IMR-90 (cell line): Measurements from ENCODE around the gene CPXM2. TPM values are rescaled to one million over a fixed set of nuclear protein-coding genes. Genes with fewer than 3 reads are reported as not detected.

Source experiments
- ATAC-seq: fragments of 200-7000 bp; cut with Tn5 transposase; 2 replicates; pipeline ENCODE4 v1.9.1; 2020; ENCODE audit warnings: low read depth, mild to moderate bottlenecking, moderate library complexity
- BruUV-seq: library from RNA; stranded (reverse); fragments of 400-500 nt; replicated peaks from 2 replicates; lab custom pipeline; 2021; lab: Mats Ljungman, UMichigan
- CTCF ChIA-PET: fragments of 300-600 bp; formaldehyde crosslinking; extraction: SDS; loops from one replicate; lab custom pipeline; 2021; ENCODE audit warnings: antibody characterized with exemption; lab: Yijun Ruan, JAX
- POLR2A ChIA-PET: fragments of 300-600 bp; sonication (Branson Sonifier 250); formaldehyde crosslinking; loops from one replicate; lab custom pipeline; 2022; ENCODE audit warnings: antibody characterized with exemption; ENCODE audit not compliant: unreplicated experiment; lab: Charles Lee
- DNase-seq: peaks from one replicate; pipeline ENCODE4 v3.0.0; 2013
- H2AFZ ChIP-seq: replicated peaks from 2 replicates; pipeline ENCODE3; 2013; ENCODE audit warnings: low read length, mild to moderate bottlenecking; ENCODE audit not compliant: poor library complexity
- H2AK5ac ChIP-seq: 2 replicates; pipeline ENCODE4 v1.6.1; 2013; ENCODE audit warnings: low read depth, low read length, inconsistent platforms
- H2AK9ac ChIP-seq: replicated peaks from 2 replicates; pipeline ENCODE3; 2013; ENCODE audit warnings: mild to moderate bottlenecking, low read depth, low read length, moderate library complexity; ENCODE audit not compliant: poor library complexity
- H2BK120ac ChIP-seq: 2 replicates; pipeline ENCODE4 v1.6.1; 2013; ENCODE audit warnings: low read depth, low read length, inconsistent platforms
- H2BK15ac ChIP-seq: 3 replicates; pipeline ENCODE4 v1.6.1; 2013; ENCODE audit warnings: low read depth, low read length, inconsistent platforms
- H2BK20ac ChIP-seq: 2 replicates; pipeline ENCODE4 v1.6.1; 2013; ENCODE audit warnings: low read depth, mild to moderate bottlenecking, inconsistent platforms, low read length, moderate library complexity
- H2BK5ac ChIP-seq: 2 replicates; pipeline ENCODE4 v1.6.1; 2013; ENCODE audit warnings: mild to moderate bottlenecking, low read depth, low read length, inconsistent platforms; ENCODE audit not compliant: poor library complexity, severe bottlenecking
- H3K14ac ChIP-seq: replicated peaks from 2 replicates; pipeline ENCODE4 v1.6.1; 2013; ENCODE audit warnings: low read depth, low read length, inconsistent platforms
- H3K18ac ChIP-seq: 2 replicates; pipeline ENCODE4 v1.6.1; 2013; ENCODE audit warnings: low read depth, low read length, control low read depth
- H3K23ac ChIP-seq: 2 replicates; pipeline ENCODE4 v1.6.1; 2013; ENCODE audit warnings: low read depth, low read length, inconsistent platforms
- H3K27ac ChIP-seq: 2 replicates; pipeline ENCODE4 v1.5.1; 2013; ENCODE audit warnings: mild to moderate bottlenecking, control low read depth, low read length; ENCODE audit not compliant: insufficient read depth
- H3K27me3 ChIP-seq: 2 replicates; pipeline ENCODE4 v1.6.1; 2013; ENCODE audit warnings: low read length; ENCODE audit not compliant: control insufficient read depth, insufficient read depth
- H3K36me3 ChIP-seq: 2 replicates; pipeline ENCODE4 v1.6.1; 2013; ENCODE audit warnings: low read length, mixed read lengths; ENCODE audit not compliant: control insufficient read depth, insufficient read depth
- H3K4ac ChIP-seq: 2 replicates; pipeline ENCODE4 v1.6.1; 2013; ENCODE audit warnings: low read depth, low read length, inconsistent platforms
- H3K4me1 ChIP-seq: 2 replicates; pipeline ENCODE4 v1.6.1; 2013; ENCODE audit warnings: low read length, mixed read lengths; ENCODE audit not compliant: control insufficient read depth, insufficient read depth
- H3K4me2 ChIP-seq: 2 replicates; pipeline ENCODE4 v1.6.1; 2013; ENCODE audit warnings: low read depth, mild to moderate bottlenecking, control low read depth, low read length, moderate library complexity
- H3K4me3 ChIP-seq: 2 replicates; pipeline ENCODE4 v1.5.1; 2013; ENCODE audit warnings: low read depth, mild to moderate bottlenecking, control low read depth, low read length, moderate library complexity; ENCODE audit not compliant: insufficient read depth
- H3K56ac ChIP-seq: 2 replicates; pipeline ENCODE4 v1.6.1; 2013; ENCODE audit warnings: low read length, inconsistent platforms; ENCODE audit not compliant: insufficient read depth; ENCODE audit errors: extremely low read depth
- H3K79me1 ChIP-seq, 2 experiments: 2 replicates each; pipeline ENCODE4 v1.6.1; 2013; ENCODE audit warnings: low read length in 2 of 2, inconsistent platforms in 1 of 2, low read depth in 1 of 2
- H3K9ac ChIP-seq: 2 replicates; pipeline ENCODE4 v1.6.1; 2013; ENCODE audit warnings: low read depth, low read length, control low read depth
- H3K9me1 ChIP-seq: 2 replicates; pipeline ENCODE4 v1.6.1; 2013; ENCODE audit warnings: low read length, inconsistent platforms; ENCODE audit not compliant: insufficient read depth
- H3K9me3 ChIP-seq: 2 replicates; pipeline ENCODE4 v1.6.1; 2013; ENCODE audit warnings: low read length; ENCODE audit not compliant: control insufficient read depth, insufficient read depth
- H4K20me1 ChIP-seq: 2 replicates; pipeline ENCODE4 v1.6.1; 2013; ENCODE audit warnings: low read length, inconsistent platforms; ENCODE audit not compliant: insufficient read depth
- H4K5ac ChIP-seq: 2 replicates; pipeline ENCODE4 v1.6.1; 2013; ENCODE audit warnings: mild to moderate bottlenecking, low read depth, low read length, control low read depth
- H4K8ac ChIP-seq, 2 experiments: 2 replicates each; pipeline ENCODE4 v1.6.1; 2013; ENCODE audit warnings: low read depth in 2 of 2, low read length in 2 of 2, control low read depth in 1 of 2, inconsistent platforms in 1 of 2
- H4K91ac ChIP-seq: 2 replicates; pipeline ENCODE4 v1.6.1; 2013; ENCODE audit warnings: low read depth, low read length, inconsistent platforms; ENCODE audit not compliant: insufficient read depth
- BHLHE40 ChIP-seq: fragments of 150-350 bp; IDR thresholded peaks from 2 replicates; pipeline ENCODE4 v1.6.1; 2016; ENCODE audit warnings: mild to moderate bottlenecking, low read depth, low read length
- CEBPB ChIP-seq: IDR thresholded peaks from 2 replicates; pipeline ENCODE4 v1.6.1; 2012; ENCODE audit warnings: low read depth, low read length, improper control_type of control experiment
- CHD1 ChIP-seq: IDR thresholded peaks from 2 replicates; pipeline ENCODE4 v1.6.1; 2012; ENCODE audit warnings: low read depth, low read length, improper control_type of control experiment
- MAFK ChIP-seq: IDR thresholded peaks from 2 replicates; pipeline ENCODE4 v1.6.1; 2012; ENCODE audit warnings: low read depth, low read length, improper control_type of control experiment
- MXI1 ChIP-seq: IDR thresholded peaks from 2 replicates; pipeline ENCODE4 v1.6.1; 2012; ENCODE audit warnings: low read depth, mild to moderate bottlenecking, low read length, moderate library complexity, borderline replicate concordance
- NFE2L2 ChIP-seq: fragments of 150-350 bp; IDR thresholded peaks from 2 replicates; pipeline ENCODE4 v1.6.1; 2016; ENCODE audit warnings: low read depth, mild to moderate bottlenecking, low read length
- RCOR1 ChIP-seq: IDR thresholded peaks from 2 replicates; pipeline ENCODE4 v1.6.1; 2012; ENCODE audit warnings: mild to moderate bottlenecking, low read length, improper control_type of control experiment; ENCODE audit not compliant: insufficient replicate concordance
- RFX5 ChIP-seq: IDR thresholded peaks from 2 replicates; pipeline ENCODE4 v1.8.0; 2012; ENCODE audit warnings: low read depth, mild to moderate bottlenecking, low read length, moderate library complexity
- WGBS, 2 experiments: methylation state at CpG; one replicate each; pipeline versions ENCODE4 v1.1.5 to v1.1.7; 2013; ENCODE audit warnings: missing lambda C conversion rate in 2 of 2; ENCODE audit not compliant: insufficient read length in 1 of 2; ENCODE audit errors: extremely low coverage in 2 of 2; 5-methylcytosine and 5-hydroxymethylcytosine counted together
- dilution Hi-C: fragments of 300-500 bp; cut with HindIII; formaldehyde crosslinking; loops from one replicate; pipeline ENCODE4 v1.14.3; 2018; ENCODE audit warnings: low sequenced_read_pairs; ENCODE audit not compliant: unreplicated experiment
- in situ Hi-C: fragments of 300-500 bp; cut with MboI; formaldehyde crosslinking; loops from 3 replicates; pipeline ENCODE4 v1.14.3; 2019; ENCODE audit warnings: low sequenced_read_pairs, inconsistent platforms, mixed read lengths
- intact Hi-C: fragments of 100-400 bp; cut with micrococcal nuclease; formaldehyde crosslinking; loops from 2 replicates; pipeline ENCODE4 v1.10.0; 2022
- polyA plus RNA-seq, 3 experiments: library from polyadenylated mRNA; depleted of rRNA; stranded (reverse); fragments of >200 nt; gene quantifications; 2 replicates each; pipeline ENCODE4 v1.2.3, GENCODE V29; 2012; ENCODE audit warnings: low replicate concordance in 1 of 3
- total RNA-seq: library from RNA; depleted of rRNA; stranded (reverse); fragments of >200 nt; gene quantifications from 2 replicates; pipeline ENCODE4 v1.2.3, GENCODE V29; 2012
- TF ChIP-seq, protein P1 (sequence below): conservative IDR thresholded peaks from 2 replicates; pipeline ENCODE4 v1.5.1; 2012; ENCODE audit warnings: mild to moderate bottlenecking, low read depth, low read length, improper control_type of control experiment
- TF ChIP-seq, protein P2 (sequence below): fragments of 150-350 bp; IDR thresholded peaks from 2 replicates; pipeline ENCODE4 v1.6.1; 2016; ENCODE audit warnings: low read depth, mild to moderate bottlenecking, low read length, moderate library complexity, borderline replicate concordance
- TF ChIP-seq, protein P3 (sequence below): fragments of 150-350 bp; IDR thresholded peaks from 2 replicates; pipeline ENCODE4 v1.6.1; 2017; ENCODE audit warnings: mild to moderate bottlenecking, antibody characterized with exemption, low read length, low read depth

Gene CPXM2
- total and polyA plus RNA-seq, 2 of the 4 experiments (the other 2 are of a cell fraction): not detected

DNA sequence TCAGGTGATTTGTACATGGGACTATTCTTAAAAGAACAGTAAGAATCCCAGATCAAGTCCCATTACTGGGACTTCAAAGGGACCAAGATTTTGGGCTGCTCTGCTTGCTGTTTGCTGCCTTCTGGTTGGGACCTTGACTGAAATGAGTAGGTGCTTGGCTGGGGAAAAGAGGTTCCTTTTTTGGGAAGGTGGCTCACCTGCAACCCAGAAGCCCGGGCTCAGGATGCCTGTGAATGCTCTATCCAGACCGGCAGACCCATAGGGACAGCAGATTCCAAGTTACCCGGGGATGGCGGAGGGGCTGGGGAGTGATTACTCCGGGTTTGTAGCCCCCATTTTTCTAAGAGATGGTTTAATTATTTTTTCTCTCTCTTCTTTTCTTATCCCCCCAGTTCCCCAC, 104.0 kb downstream of the CPXM2 start:
- ATAC-seq (no peak), DNase-seq (no peak)
- Histone ChIP-seq H3K79me1 (no peaks in the 10 kb centered on the region), H3K4ac (no peak overlapping the region), H2AFZ (no peak overlapping the region), H2AK9ac (no peak overlapping the region), H3K36me3 (no peaks in the 10 kb centered on the region), H3K4me3 (no peak overlapping the region), H3K4me1 (no peaks in the 10 kb centered on the region), H4K20me1 (no peaks in the 10 kb centered on the region), H3K9ac (no peak overlapping the region), H3K18ac (no peak overlapping the region), H4K5ac (no peak overlapping the region), H3K9me3 (peaks cover 44% of the 10 kb centered on the region), H3K27ac (no peak overlapping the region), H3K27me3 (no peaks in the 10 kb centered on the region), H2AK5ac (no peak overlapping the region), H2BK120ac (no peak overlapping the region), H3K9me1 (no peaks in the 10 kb centered on the region), H4K91ac (no peak overlapping the region), H3K4me2 (no peak overlapping the region), H3K23ac (no peak overlapping the region), H3K56ac (no peak overlapping the region), H2BK15ac (no peak overlapping the region), H2BK20ac (no peak overlapping the region), H2BK5ac (no peak overlapping the region), H4K8ac (no peak overlapping the region), H3K14ac (no peak overlapping the region)
- CTCF ChIA-PET: no interaction called here
- in situ Hi-C loops: no loop called here
- POLR2A ChIA-PET: no interaction called here
- TF ChIP-seq, protein P1, sequence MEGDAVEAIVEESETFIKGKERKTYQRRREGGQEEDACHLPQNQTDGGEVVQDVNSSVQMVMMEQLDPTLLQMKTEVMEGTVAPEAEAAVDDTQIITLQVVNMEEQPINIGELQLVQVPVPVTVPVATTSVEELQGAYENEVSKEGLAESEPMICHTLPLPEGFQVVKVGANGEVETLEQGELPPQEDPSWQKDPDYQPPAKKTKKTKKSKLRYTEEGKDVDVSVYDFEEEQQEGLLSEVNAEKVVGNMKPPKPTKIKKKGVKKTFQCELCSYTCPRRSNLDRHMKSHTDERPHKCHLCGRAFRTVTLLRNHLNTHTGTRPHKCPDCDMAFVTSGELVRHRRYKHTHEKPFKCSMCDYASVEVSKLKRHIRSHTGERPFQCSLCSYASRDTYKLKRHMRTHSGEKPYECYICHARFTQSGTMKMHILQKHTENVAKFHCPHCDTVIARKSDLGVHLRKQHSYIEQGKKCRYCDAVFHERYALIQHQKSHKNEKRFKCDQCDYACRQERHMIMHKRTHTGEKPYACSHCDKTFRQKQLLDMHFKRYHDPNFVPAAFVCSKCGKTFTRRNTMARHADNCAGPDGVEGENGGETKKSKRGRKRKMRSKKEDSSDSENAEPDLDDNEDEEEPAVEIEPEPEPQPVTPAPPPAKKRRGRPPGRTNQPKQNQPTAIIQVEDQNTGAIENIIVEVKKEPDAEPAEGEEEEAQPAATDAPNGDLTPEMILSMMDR: no peak
- TF ChIP-seq RFX5: no peak
- no peak for TF ChIP-seq CHD1
- no peak for TF ChIP-seq MXI1
- TF ChIP-seq, protein P2, sequence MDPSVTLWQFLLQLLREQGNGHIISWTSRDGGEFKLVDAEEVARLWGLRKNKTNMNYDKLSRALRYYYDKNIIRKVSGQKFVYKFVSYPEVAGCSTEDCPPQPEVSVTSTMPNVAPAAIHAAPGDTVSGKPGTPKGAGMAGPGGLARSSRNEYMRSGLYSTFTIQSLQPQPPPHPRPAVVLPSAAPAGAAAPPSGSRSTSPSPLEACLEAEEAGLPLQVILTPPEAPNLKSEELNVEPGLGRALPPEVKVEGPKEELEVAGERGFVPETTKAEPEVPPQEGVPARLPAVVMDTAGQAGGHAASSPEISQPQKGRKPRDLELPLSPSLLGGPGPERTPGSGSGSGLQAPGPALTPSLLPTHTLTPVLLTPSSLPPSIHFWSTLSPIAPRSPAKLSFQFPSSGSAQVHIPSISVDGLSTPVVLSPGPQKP: no peak
- no peak for TF ChIP-seq CEBPB
- TF ChIP-seq, protein P3, sequence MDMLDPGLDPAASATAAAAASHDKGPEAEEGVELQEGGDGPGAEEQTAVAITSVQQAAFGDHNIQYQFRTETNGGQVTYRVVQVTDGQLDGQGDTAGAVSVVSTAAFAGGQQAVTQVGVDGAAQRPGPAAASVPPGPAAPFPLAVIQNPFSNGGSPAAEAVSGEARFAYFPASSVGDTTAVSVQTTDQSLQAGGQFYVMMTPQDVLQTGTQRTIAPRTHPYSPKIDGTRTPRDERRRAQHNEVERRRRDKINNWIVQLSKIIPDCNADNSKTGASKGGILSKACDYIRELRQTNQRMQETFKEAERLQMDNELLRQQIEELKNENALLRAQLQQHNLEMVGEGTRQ: no peak
- no peak for TF ChIP-seq BHLHE40
- TF ChIP-seq RCOR1: no peak
- TF ChIP-seq MAFK: no peak
- no peak for TF ChIP-seq NFE2L2
- 0% methylated on average over 2 of the region's 5 CpGs; no CpG with 5 or more reads in 1 of the 2 experiments for WGBS, 2 experiments
- dilution Hi-C loops: no loop called here
- no TSS peak for BruUV-seq
- intact Hi-C loops: no loop called here
